ENCODE measurements around the gene TENT5C.

DNA sequence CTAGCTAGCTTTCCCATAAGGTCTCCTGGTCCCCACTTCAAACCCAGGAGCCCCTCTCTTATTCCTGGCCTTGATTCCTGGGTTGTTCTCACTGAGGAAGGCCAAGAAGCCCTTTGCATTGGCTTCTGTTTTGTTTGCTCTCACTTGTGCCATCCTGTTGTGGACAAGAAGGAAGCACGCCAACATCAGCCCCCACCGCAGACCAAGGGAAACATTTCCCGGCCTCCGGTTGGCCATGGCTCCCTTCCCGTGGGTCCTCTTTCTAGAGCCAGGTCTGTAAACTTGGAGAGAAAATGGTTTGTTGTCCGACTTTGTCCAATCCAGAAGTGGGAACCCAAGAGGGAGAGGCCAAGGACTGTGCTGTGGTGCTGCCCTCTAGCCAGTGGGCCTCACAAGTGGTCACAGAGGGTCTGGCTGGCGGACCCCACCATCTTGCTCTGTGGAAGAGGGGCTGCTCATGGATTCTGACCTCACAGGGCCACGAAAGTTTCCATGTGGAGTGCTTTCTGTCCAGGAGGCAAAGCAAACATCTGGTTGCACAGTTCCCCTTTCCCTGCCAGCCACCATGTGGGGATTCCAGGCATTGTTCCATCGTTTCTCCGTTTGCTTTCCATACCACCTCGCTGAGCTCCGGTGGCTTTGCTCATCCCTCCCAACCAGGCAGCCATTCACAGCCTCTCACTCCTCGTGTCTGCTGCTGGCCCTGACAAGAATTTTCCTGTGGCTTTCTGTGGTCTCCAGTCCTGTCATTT, 18.9 kb upstream of the TENT5C start:
- no peak for TF ChIP-seq POLR2A (IDR thresholded peaks at IDR 0.05)
- TF ChIP-seq, protein P1, sequence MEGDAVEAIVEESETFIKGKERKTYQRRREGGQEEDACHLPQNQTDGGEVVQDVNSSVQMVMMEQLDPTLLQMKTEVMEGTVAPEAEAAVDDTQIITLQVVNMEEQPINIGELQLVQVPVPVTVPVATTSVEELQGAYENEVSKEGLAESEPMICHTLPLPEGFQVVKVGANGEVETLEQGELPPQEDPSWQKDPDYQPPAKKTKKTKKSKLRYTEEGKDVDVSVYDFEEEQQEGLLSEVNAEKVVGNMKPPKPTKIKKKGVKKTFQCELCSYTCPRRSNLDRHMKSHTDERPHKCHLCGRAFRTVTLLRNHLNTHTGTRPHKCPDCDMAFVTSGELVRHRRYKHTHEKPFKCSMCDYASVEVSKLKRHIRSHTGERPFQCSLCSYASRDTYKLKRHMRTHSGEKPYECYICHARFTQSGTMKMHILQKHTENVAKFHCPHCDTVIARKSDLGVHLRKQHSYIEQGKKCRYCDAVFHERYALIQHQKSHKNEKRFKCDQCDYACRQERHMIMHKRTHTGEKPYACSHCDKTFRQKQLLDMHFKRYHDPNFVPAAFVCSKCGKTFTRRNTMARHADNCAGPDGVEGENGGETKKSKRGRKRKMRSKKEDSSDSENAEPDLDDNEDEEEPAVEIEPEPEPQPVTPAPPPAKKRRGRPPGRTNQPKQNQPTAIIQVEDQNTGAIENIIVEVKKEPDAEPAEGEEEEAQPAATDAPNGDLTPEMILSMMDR (IDR thresholded peaks at IDR 0.05): no peak
